Stomach (tissue), 4 donors: Measurements from ENCODE around the gene AIFM3.

ENCODE experiments used
- EP300 ChIP-seq: sonication (generic); formaldehyde crosslinking; IDR thresholded peaks from one replicate; pipeline ENCODE4 v1.6.1; 2017; ENCODE audit warnings: antibody characterized with exemption
- POLR2A ChIP-seq, 4 donors: fragments of 450-650 bp; IDR thresholded peaks; one replicate each; pipeline ENCODE4 v1.6.1; 2016; ENCODE audit warnings: antibody characterized with exemption in 4 of 4, control low read depth in 2 of 4, mild to moderate bottlenecking in 1 of 4, moderate library complexity in 1 of 4
- TF ChIP-seq, protein P1 (sequence below), 7 experiments: fragments of 450-650 bp in 4 of 7; fragments of 200-600 bp in 3 of 7; sonication (generic) in 3 of 7; IDR thresholded peaks; one replicate each; pipeline ENCODE4 v1.5.1; 2016 to 2019; ENCODE audit warnings: antibody characterized with exemption in 7 of 7, control low read depth in 2 of 7, mild to moderate bottlenecking in 1 of 7

GRCh38 chr22:21025266-21025665, 58.2 kb downstream of the AIFM3 start:
- TF ChIP-seq POLR2A (IDR thresholded peaks at IDR 0.05) (no peak), EP300 (no peak)
- TF ChIP-seq, protein P1, sequence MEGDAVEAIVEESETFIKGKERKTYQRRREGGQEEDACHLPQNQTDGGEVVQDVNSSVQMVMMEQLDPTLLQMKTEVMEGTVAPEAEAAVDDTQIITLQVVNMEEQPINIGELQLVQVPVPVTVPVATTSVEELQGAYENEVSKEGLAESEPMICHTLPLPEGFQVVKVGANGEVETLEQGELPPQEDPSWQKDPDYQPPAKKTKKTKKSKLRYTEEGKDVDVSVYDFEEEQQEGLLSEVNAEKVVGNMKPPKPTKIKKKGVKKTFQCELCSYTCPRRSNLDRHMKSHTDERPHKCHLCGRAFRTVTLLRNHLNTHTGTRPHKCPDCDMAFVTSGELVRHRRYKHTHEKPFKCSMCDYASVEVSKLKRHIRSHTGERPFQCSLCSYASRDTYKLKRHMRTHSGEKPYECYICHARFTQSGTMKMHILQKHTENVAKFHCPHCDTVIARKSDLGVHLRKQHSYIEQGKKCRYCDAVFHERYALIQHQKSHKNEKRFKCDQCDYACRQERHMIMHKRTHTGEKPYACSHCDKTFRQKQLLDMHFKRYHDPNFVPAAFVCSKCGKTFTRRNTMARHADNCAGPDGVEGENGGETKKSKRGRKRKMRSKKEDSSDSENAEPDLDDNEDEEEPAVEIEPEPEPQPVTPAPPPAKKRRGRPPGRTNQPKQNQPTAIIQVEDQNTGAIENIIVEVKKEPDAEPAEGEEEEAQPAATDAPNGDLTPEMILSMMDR (IDR thresholded peaks at IDR 0.05) = no peak
